Limb (tissue), 2 donors: ENCODE measurements around the gene KERA.
"Not testable (repeated sequence)": the region's sequence is repeated elsewhere in the genome, so short reads cannot be mapped to it uniquely, and the experiment has no call there.

Source experiments
- DNase-seq, 2 donors: peaks; one replicate each; pipeline ENCODE4 v3.0.0-alpha.2; 2016; ENCODE audit errors: extremely low spot score in 2 of 2

KERA gene

GRCh38 chr12:91057368-91058165 is at the start of gene KERA:
KERA (minus strand) TSS chr12:91058024; CDS start chr12:91056281, 1,743 bp downstream.
- DNase-seq = no peak

- DNase-seq = no peak
Observed at GRCh38 chr12:91106283-91106682, 48.5 kb upstream of the KERA start.

- no peak for DNase-seq
Observed at GRCh38 chr12:91105807-91106206, 48.0 kb upstream of the KERA start.

- DNase-seq = no peak
Observed at GRCh38 chr12:91104812-91105466, 47.1 kb upstream of the KERA start.

GRCh38 chr12:91103624-91104023 is 45.8 kb upstream of the KERA start:
- DNase-seq = no peak

- DNase-seq = no peak
Observed at GRCh38 chr12:91103101-91103500, 45.3 kb upstream of the KERA start.

- no peak for DNase-seq
Observed at GRCh38 chr12:91100906-91101305, 43.1 kb upstream of the KERA start.

GRCh38 chr12:91099836-91100235 is 42.0 kb upstream of the KERA start:
- DNase-seq = no peak

- no peak for DNase-seq
Observed at GRCh38 chr12:91099341-91099740, 41.5 kb upstream of the KERA start.

- no peak for DNase-seq
Observed at GRCh38 chr12:91098941-91099340, 41.1 kb upstream of the KERA start.

- DNase-seq = no peak
Observed at GRCh38 chr12:91098461-91098860, 40.6 kb upstream of the KERA start.

- no peak for DNase-seq
Observed at GRCh38 chr12:91094957-91095356, 37.1 kb upstream of the KERA start.

GRCh38 chr12:91094032-91094662 is 36.3 kb upstream of the KERA start:
- DNase-seq = no peak

- no peak for DNase-seq
Observed at GRCh38 chr12:91093341-91093740, 35.5 kb upstream of the KERA start.

- DNase-seq = no peak
Observed at GRCh38 chr12:91091916-91092715, 34.3 kb upstream of the KERA start.

- DNase-seq = not testable (repeated sequence)
Observed at GRCh38 chr12:91089953-91090352, 32.1 kb upstream of the KERA start.

- no peak for DNase-seq
Observed at GRCh38 chr12:91080041-91080440, 22.2 kb upstream of the KERA start.

GRCh38 chr12:91078501-91078900 is 20.7 kb upstream of the KERA start:
- no peak for DNase-seq

- DNase-seq = no peak
Observed at GRCh38 chr12:91077228-91077954, 19.6 kb upstream of the KERA start.

GRCh38 chr12:91074851-91075250 is 17.0 kb upstream of the KERA start:
- DNase-seq = no peak

- DNase-seq = no peak
Observed at GRCh38 chr12:91074154-91074709, 16.4 kb upstream of the KERA start.
